NCI-H774 (cell line): Measurements from ENCODE around the gene SLC2A5.

Source experiments
- DNase-seq: peaks from one replicate; lab custom pipeline; 2025; lab: John Stamatoyannopoulos, UW

The SLC2A5 gene

GRCh38 chr1:9062021-9062471 is 7.4 kb downstream of the SLC2A5 start:
- no peak for DNase-seq

- DNase-seq = no peak
Observed at GRCh38 chr1:9061252-9061960, 8.0 kb downstream of the SLC2A5 start.

GRCh38 chr1:9059891-9060744 is 9.3 kb downstream of the SLC2A5 start:
- DNase-seq = no peak

GRCh38 chr1:9058465-9058864 is 11.0 kb downstream of the SLC2A5 start:
- DNase-seq = no peak

- no peak for DNase-seq
Observed at GRCh38 chr1:9057851-9058250, 11.6 kb downstream of the SLC2A5 start.

GRCh38 chr1:9052272-9053049 is 17.0 kb downstream of the SLC2A5 start:
- no peak for DNase-seq

- no peak for DNase-seq
Observed at GRCh38 chr1:9051379-9051778, 18.1 kb downstream of the SLC2A5 start.

GRCh38 chr1:9050803-9051202 is 18.6 kb downstream of the SLC2A5 start:
- no peak for DNase-seq

- DNase-seq = no peak
Observed at GRCh38 chr1:9048551-9048950, 20.9 kb downstream of the SLC2A5 start.

- no peak for DNase-seq
Observed at GRCh38 chr1:9047019-9047418, 22.4 kb downstream of the SLC2A5 start.

GRCh38 chr1:9045861-9046510 is 23.4 kb downstream of the SLC2A5 start:
- no peak for DNase-seq

- no peak for DNase-seq
Observed at GRCh38 chr1:9044236-9044635, 25.2 kb downstream of the SLC2A5 start.

- no peak for DNase-seq
Observed at GRCh38 chr1:9042272-9042671, 27.2 kb downstream of the SLC2A5 start.

GRCh38 chr1:9041116-9041779 is 28.2 kb downstream of the SLC2A5 start:
- no peak for DNase-seq

GRCh38 chr1:9040659-9041030 is 28.8 kb downstream of the SLC2A5 start:
- no peak for DNase-seq

- no peak for DNase-seq
Observed at GRCh38 chr1:9039761-9040658, 29.4 kb downstream of the SLC2A5 start.

GRCh38 chr1:9038881-9039760 is 30.3 kb downstream of the SLC2A5 start:
- no peak for DNase-seq

- DNase-seq = no peak
Observed at GRCh38 chr1:9038338-9038650, 31.1 kb downstream of the SLC2A5 start.

- no peak for DNase-seq
Observed at GRCh38 chr1:9037476-9038337, 31.7 kb downstream of the SLC2A5 start.
